HEK293 (cell line): Measurements from ENCODE around the gene CHMP4B.
A peak's percentile ranks its signal among the peaks of the same experiment; 100 is the strongest.

ENCODE experiments used
- CTCF ChIA-PET: fragments of 350-600 bp; formaldehyde crosslinking; extraction: SDS; loops from one replicate; lab custom pipeline; 2021; ENCODE audit warnings: antibody characterized with exemption; lab: Yijun Ruan, JAX
- POLR2A ChIA-PET: fragments of 300-600 bp; formaldehyde crosslinking; extraction: SDS; loops from one replicate; lab custom pipeline; 2020; ENCODE audit warnings: antibody characterized with exemption, inconsistent platforms; lab: Yijun Ruan, JAX
- H3K27ac ChIP-seq: fragments of 200-500 bp; sonication (Bioruptor generic); 2 replicates; pipeline ENCODE4 v1.5.1; 2014; ENCODE audit warnings: low read depth, low read length, control low read depth, inconsistent platforms; ENCODE audit errors: extremely low read depth
- H3K36me3 ChIP-seq, 2 experiments: fragments of 200-500 bp in 1 of 2; sonication (Bioruptor generic) in 1 of 2; 1 replicate in 1 of 2; 2 replicates in 1 of 2; pipeline ENCODE4 v1.5.1; 2014 to 2017; ENCODE audit warnings: inconsistent platforms in 2 of 2, low read length in 2 of 2; ENCODE audit not compliant: control insufficient read depth in 2 of 2, insufficient read depth in 1 of 2
- H3K4me1 ChIP-seq: fragments of 200-500 bp; sonication (Bioruptor generic); 2 replicates; pipeline ENCODE4 v1.5.1; 2014; ENCODE audit warnings: mild to moderate bottlenecking, low read length, inconsistent platforms; ENCODE audit not compliant: control insufficient read depth, insufficient read depth
- H3K4me3 ChIP-seq: 2 replicates; pipeline ENCODE4 v1.5.1; 2011; ENCODE audit warnings: low read depth, mild to moderate bottlenecking, control low read depth, low read length, moderate library complexity
- H3K9me3 ChIP-seq: fragments of 200-500 bp; sonication (Bioruptor generic); 2 replicates; pipeline ENCODE4 v1.5.1; 2014; ENCODE audit warnings: low read depth, low read length, inconsistent platforms; ENCODE audit not compliant: control insufficient read depth, insufficient read depth
- GLIS1 ChIP-seq: fragments of 450-650 bp; formaldehyde crosslinking; IDR thresholded peaks from 2 replicates; pipeline ENCODE4 v1.5.1; 2016; ENCODE audit warnings: missing biosample characterization, missing genetic modification characterization
- HOXC10 ChIP-seq: sonication (generic); formaldehyde crosslinking; IDR thresholded peaks from 2 replicates; pipeline ENCODE4 v1.8.1; 2023; ENCODE audit warnings: mild to moderate bottlenecking, missing genetic modification reagents
- OSR2 ChIP-seq: fragments of 450-650 bp; formaldehyde crosslinking; IDR thresholded peaks from 2 replicates; pipeline ENCODE4 v1.5.1; 2016; ENCODE audit warnings: missing biosample characterization, missing genetic modification characterization
- PRDM10 ChIP-seq: fragments of 450-650 bp; formaldehyde crosslinking; IDR thresholded peaks from 2 replicates; pipeline ENCODE4 v1.5.1; 2016; ENCODE audit warnings: missing biosample characterization, missing genetic modification characterization
- TRIM28 ChIP-seq: IDR thresholded peaks from 2 replicates; pipeline ENCODE4 v1.6.1; 2011; ENCODE audit warnings: low read length, control low read depth, borderline replicate concordance
- ZBTB48 ChIP-seq: fragments of 450-650 bp; formaldehyde crosslinking; IDR thresholded peaks from 2 replicates; pipeline ENCODE4 v1.5.1; 2016; ENCODE audit warnings: missing biosample characterization, missing genetic modification characterization
- ZFP3 ChIP-seq: fragments of 450-650 bp; formaldehyde crosslinking; IDR thresholded peaks from 2 replicates; pipeline ENCODE4 v1.5.1; 2016; ENCODE audit warnings: low read depth, missing biosample characterization, missing genetic modification characterization
- ZIC2 ChIP-seq: fragments of 450-650 bp; formaldehyde crosslinking; IDR thresholded peaks from 2 replicates; pipeline ENCODE4 v1.5.1; 2016; ENCODE audit warnings: missing biosample characterization, missing genetic modification characterization
- ZNF16 ChIP-seq: fragments of 450-650 bp; formaldehyde crosslinking; IDR thresholded peaks from 2 replicates; pipeline ENCODE4 v1.5.1; 2016; ENCODE audit warnings: low read depth, missing biosample characterization, missing genetic modification characterization
- ZNF174 ChIP-seq: fragments of 450-650 bp; formaldehyde crosslinking; IDR thresholded peaks from 2 replicates; pipeline ENCODE4 v1.5.0; 2017; ENCODE audit warnings: missing biosample characterization, mild to moderate bottlenecking, missing genetic modification characterization
- ZNF19 ChIP-seq: fragments of 450-650 bp; formaldehyde crosslinking; IDR thresholded peaks from 2 replicates; pipeline ENCODE4; 2016; ENCODE audit warnings: missing biosample characterization, missing genetic modification characterization, low read depth
- ZNF239 ChIP-seq: fragments of 450-650 bp; formaldehyde crosslinking; IDR thresholded peaks from 2 replicates; pipeline ENCODE4 v1.5.1; 2016; ENCODE audit warnings: missing biosample characterization, missing genetic modification characterization
- ZNF426 ChIP-seq: fragments of 450-650 bp; formaldehyde crosslinking; IDR thresholded peaks from 2 replicates; pipeline ENCODE4 v1.5.1; 2017; ENCODE audit warnings: missing biosample characterization, missing genetic modification characterization, mild to moderate bottlenecking, inconsistent platforms, moderate library complexity
- ZNF521 ChIP-seq: fragments of 450-650 bp; formaldehyde crosslinking; IDR thresholded peaks from 2 replicates; pipeline ENCODE4 v1.5.1; 2017; ENCODE audit warnings: missing biosample characterization, mild to moderate bottlenecking, missing genetic modification characterization
- ZNF548 ChIP-seq: fragments of 450-650 bp; formaldehyde crosslinking; IDR thresholded peaks from 2 replicates; pipeline ENCODE4 v1.5.1; 2016; ENCODE audit warnings: missing biosample characterization, missing genetic modification characterization
- ZNF596 ChIP-seq: fragments of 450-650 bp; IDR thresholded peaks from 2 replicates; pipeline ENCODE4 v1.5.0; 2018; ENCODE audit warnings: missing biosample characterization, mild to moderate bottlenecking, missing genetic modification characterization, moderate library complexity
- ZNF600 ChIP-seq: fragments of 450-650 bp; formaldehyde crosslinking; IDR thresholded peaks from 2 replicates; pipeline ENCODE4 v1.5.1; 2016; ENCODE audit warnings: missing biosample characterization, missing genetic modification characterization
- ZNF629 ChIP-seq: fragments of 450-650 bp; formaldehyde crosslinking; IDR thresholded peaks from 2 replicates; pipeline ENCODE4 v1.5.1; 2017; ENCODE audit warnings: missing biosample characterization, missing genetic modification characterization
- ZNF654 ChIP-seq: fragments of 450-650 bp; formaldehyde crosslinking; IDR thresholded peaks from 2 replicates; pipeline ENCODE4 v1.5.1; 2016; ENCODE audit warnings: low read depth, missing biosample characterization, missing genetic modification characterization
- ZNF658 ChIP-seq: fragments of 450-650 bp; formaldehyde crosslinking; IDR thresholded peaks from 2 replicates; pipeline ENCODE4; 2016; ENCODE audit warnings: missing biosample characterization, missing genetic modification characterization
- ZNF777 ChIP-seq: fragments of 450-650 bp; formaldehyde crosslinking; IDR thresholded peaks from 2 replicates; pipeline ENCODE4 v1.5.1; 2017; ENCODE audit warnings: missing biosample characterization, missing genetic modification characterization, borderline replicate concordance
- ZSCAN16 ChIP-seq: fragments of 450-650 bp; formaldehyde crosslinking; IDR thresholded peaks from 2 replicates; pipeline ENCODE4 v1.5.1; 2016; ENCODE audit warnings: missing biosample characterization, missing genetic modification characterization
- TF ChIP-seq, protein P1 (sequence below): fragments of 450-650 bp; formaldehyde crosslinking; IDR thresholded peaks from 2 replicates; pipeline ENCODE4 v1.5.1; 2016; ENCODE audit warnings: missing biosample characterization, missing genetic modification characterization, low read depth
- TF ChIP-seq, protein P2 (sequence below): fragments of 450-650 bp; IDR thresholded peaks from 2 replicates; pipeline ENCODE4 v1.5.1; 2018; ENCODE audit warnings: missing biosample characterization, mild to moderate bottlenecking, missing genetic modification characterization

CHMP4B gene

DNA sequence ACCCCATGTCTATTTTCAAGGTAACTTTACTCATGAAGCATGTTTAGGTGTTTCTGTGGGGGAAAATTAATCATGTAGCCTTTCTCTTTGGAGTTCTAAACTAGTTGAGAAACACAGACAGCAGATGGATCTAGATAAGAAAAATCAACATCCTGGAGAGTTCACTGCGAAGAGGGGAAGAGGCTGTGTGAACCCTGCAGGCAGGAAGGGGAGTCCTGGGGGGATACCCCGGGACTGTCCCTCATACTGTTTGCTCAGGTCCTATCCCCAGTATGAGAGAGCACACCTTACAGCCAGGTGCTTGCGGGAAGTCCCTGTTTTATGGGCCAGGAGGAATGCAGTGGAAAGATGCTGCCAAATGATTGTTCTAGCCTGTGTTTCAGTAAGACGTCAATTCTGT lies 32.7 kb downstream of the CHMP4B start:
- CTCF ChIA-PET = interaction anchor here (1.0 kb wide), 1 partner anchor 285 kb away, joined by 6 read pairs; no protein-coding TSS in a partner anchor
- TF ChIP-seq ZIC2 = peak; percentile 77
- no peak for TF ChIP-seq ZNF521 (tag by site-specific recombination)
- H3K4me1 ChIP-seq = peaks cover 34% of the 10 kb centered on the region
- H3K27ac ChIP-seq = no peak overlapping the region
- POLR2A ChIA-PET = interaction anchor here (1.0 kb wide), 1 partner anchor 31 kb away, joined by 6 read pairs; no protein-coding TSS in a partner anchor
- H3K4me3 ChIP-seq = no peak overlapping the region
- H3K9me3 ChIP-seq = no peaks in the 10 kb centered on the region
- peaks cover 0 to 8% of the 10 kb centered on the region in 2 experiments; a peak in 1 of 3 replicates for H3K36me3 ChIP-seq

DNA sequence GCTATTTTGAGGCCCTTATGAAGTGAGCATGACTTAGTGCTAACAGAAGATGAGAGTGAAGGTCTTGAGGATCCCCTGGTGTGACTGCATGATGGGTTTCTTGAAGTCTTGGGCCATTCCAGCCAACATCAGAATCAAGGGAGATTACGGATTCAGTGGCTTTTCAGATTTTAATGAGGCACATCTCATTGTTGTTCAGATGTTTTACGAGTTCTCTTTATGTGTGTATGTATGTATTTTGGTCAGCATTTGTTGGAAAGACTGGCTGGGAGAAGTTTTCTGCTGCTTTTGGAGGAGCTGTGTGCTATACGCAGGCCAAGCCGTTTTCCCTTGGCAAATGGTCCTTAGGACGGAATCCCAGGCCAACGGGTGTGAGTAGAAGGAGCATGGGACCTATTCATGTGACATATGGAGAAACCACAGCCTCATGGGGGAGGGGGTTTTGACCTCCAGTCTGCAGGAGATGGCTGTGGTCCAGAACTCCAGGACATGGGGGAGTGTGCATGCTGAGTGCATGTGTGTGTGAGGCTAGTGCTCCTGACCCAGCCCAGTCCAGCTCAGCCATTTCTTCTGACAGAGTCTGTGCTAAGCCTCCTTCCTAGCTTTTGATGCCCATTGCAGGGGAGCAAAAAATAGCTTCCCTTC lies 35.3 kb downstream of the CHMP4B start:
- ChIA-PET CTCF (interaction anchor here (1.2 kb wide), 1 partner anchor 17 kb away, joined by 3 read pairs; no protein-coding TSS in a partner anchor), POLR2A (no interaction called here)
- Histone ChIP-seq H3K9me3 (no peaks in the 10 kb centered on the region), H3K4me3 (no peak overlapping the region), H3K36me3 (peaks cover 0 to 26% of the 10 kb centered on the region in 2 experiments; a peak in 2 of 3 replicates), H3K4me1 (peaks cover 31% of the 10 kb centered on the region), H3K27ac (no peak overlapping the region)
- TF ChIP-seq ZNF548 (no peak), OSR2 (tag by site-specific recombination) (no peak), ZFP3 (tag by site-specific recombination) (no peak), ZNF600 (tag by site-specific recombination) (peak; percentile 81), ZNF426 (tag by site-specific recombination) (no peak), ZNF596 (tag by site-specific recombination) (no peak), PRDM10 (tag by site-specific recombination) (peak; percentile 49), GLIS1 (0 out of 2 replicates have a peak, but pooled peaks have one; percentile 9), ZIC2 (peak; percentile 72)
- TF ChIP-seq, protein P1, sequence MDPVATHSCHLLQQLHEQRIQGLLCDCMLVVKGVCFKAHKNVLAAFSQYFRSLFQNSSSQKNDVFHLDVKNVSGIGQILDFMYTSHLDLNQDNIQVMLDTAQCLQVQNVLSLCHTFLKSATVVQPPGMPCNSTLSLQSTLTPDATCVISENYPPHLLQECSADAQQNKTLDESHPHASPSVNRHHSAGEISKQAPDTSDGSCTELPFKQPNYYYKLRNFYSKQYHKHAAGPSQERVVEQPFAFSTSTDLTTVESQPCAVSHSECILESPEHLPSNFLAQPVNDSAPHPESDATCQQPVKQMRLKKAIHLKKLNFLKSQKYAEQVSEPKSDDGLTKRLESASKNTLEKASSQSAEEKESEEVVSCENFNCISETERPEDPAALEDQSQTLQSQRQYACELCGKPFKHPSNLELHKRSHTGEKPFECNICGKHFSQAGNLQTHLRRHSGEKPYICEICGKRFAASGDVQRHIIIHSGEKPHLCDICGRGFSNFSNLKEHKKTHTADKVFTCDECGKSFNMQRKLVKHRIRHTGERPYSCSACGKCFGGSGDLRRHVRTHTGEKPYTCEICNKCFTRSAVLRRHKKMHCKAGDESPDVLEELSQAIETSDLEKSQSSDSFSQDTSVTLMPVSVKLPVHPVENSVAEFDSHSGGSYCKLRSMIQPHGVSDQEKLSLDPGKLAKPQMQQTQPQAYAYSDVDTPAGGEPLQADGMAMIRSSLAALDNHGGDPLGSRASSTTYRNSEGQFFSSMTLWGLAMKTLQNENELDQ (tag by site-specific recombination) = no peak

GRCh38 chr20:33847006-33847405 lies 35.9 kb downstream of the CHMP4B start:
- H3K9me3 ChIP-seq = no peaks in the 10 kb centered on the region
- H3K36me3 ChIP-seq = peaks cover 0 to 32% of the 10 kb centered on the region in 2 experiments; a peak in 2 of 3 replicates
- H3K27ac ChIP-seq = no peak overlapping the region
- H3K4me1 ChIP-seq = peaks cover 29% of the 10 kb centered on the region
- POLR2A ChIA-PET = no interaction called here
- CTCF ChIA-PET = interaction anchor here (1.2 kb wide), 1 partner anchor 16 kb away, joined by 3 read pairs; no protein-coding TSS in a partner anchor
- H3K4me3 ChIP-seq = no peak overlapping the region
- TF ChIP-seq ZNF658 (tag by site-specific recombination) (no peak), ZBTB48 (tag by site-specific recombination) (no peak), ZNF629 (tag by site-specific recombination) (no peak), HOXC10 (CRISPR knock-in tag) (no peak), ZNF16 (tag by site-specific recombination) (no peak), TRIM28 (no peak), ZNF239 (tag by site-specific recombination) (no peak), ZNF174 (tag by site-specific recombination) (no peak), ZSCAN16 (tag by site-specific recombination) (no peak), ZNF777 (tag by site-specific recombination) (no peak), ZNF19 (tag by site-specific recombination) (no peak), ZNF654 (no peak)
- TF ChIP-seq, protein P2, sequence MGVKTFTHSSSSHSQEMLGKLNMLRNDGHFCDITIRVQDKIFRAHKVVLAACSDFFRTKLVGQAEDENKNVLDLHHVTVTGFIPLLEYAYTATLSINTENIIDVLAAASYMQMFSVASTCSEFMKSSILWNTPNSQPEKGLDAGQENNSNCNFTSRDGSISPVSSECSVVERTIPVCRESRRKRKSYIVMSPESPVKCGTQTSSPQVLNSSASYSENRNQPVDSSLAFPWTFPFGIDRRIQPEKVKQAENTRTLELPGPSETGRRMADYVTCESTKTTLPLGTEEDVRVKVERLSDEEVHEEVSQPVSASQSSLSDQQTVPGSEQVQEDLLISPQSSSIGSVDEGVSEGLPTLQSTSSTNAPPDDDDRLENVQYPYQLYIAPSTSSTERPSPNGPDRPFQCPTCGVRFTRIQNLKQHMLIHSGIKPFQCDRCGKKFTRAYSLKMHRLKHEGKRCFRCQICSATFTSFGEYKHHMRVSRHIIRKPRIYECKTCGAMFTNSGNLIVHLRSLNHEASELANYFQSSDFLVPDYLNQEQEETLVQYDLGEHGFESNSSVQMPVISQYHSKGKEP (tag by site-specific recombination) = no peak
